Endothelial cell (in vitro differentiated cells): ENCODE measurements around the gene ESPNL. TPM values are rescaled to one million over a fixed set of nuclear protein-coding genes. Genes with fewer than 3 reads are reported as not detected.
A peak's percentile ranks its signal among the peaks of the same experiment; 100 is the strongest.

Experiments used
- DNase-seq: peaks from one replicate; pipeline ENCODE4 v3.0.0; 2021; ENCODE audit warnings: low spot score
- H3K27ac Mint-ChIP-seq: one replicate; pipeline ENCODE4 v1.8.0; 2021; ENCODE audit warnings: mixed read lengths, inconsistent platforms; ENCODE audit not compliant: unreplicated experiment
- H3K27me3 Mint-ChIP-seq: one replicate; pipeline ENCODE4 v1.8.0; 2021; ENCODE audit warnings: mild to moderate bottlenecking, moderate library complexity, mixed read lengths, inconsistent platforms; ENCODE audit not compliant: unreplicated experiment
- H3K36me3 Mint-ChIP-seq: one replicate; pipeline ENCODE4 v1.8.0; 2021; ENCODE audit warnings: mild to moderate bottlenecking, low read depth, mixed read lengths, inconsistent platforms; ENCODE audit not compliant: unreplicated experiment
- H3K4me1 Mint-ChIP-seq: one replicate; pipeline ENCODE4 v1.8.0; 2021; ENCODE audit warnings: mild to moderate bottlenecking, mixed read lengths, inconsistent platforms; ENCODE audit not compliant: unreplicated experiment
- H3K4me3 Mint-ChIP-seq: one replicate; pipeline ENCODE4 v1.8.0; 2021; ENCODE audit warnings: mild to moderate bottlenecking, mixed read lengths, inconsistent platforms; ENCODE audit not compliant: unreplicated experiment
- H3K9me3 Mint-ChIP-seq: one replicate; pipeline ENCODE4 v1.8.0; 2021; ENCODE audit warnings: mixed read lengths, inconsistent platforms; ENCODE audit not compliant: unreplicated experiment
- total RNA-seq: library from RNA; stranded (reverse); fragmentation: NEBNext Ultra II Directional; extraction: Animal tissue kit (Norgen Biotek cat#: 25700); gene quantifications from one replicate; pipeline ENCODE4 v1.2.1, GENCODE V29; 2021; ENCODE audit not compliant: unreplicated experiment
- TF ChIP-seq, protein P1 (sequence below): fragments of 200-600 bp; sonication (generic); IDR thresholded peaks from one replicate; pipeline ENCODE4 v1.5.0; 2021; ENCODE audit warnings: antibody characterized with exemption; ENCODE audit not compliant: unreplicated experiment

ESPNL gene
- total RNA-seq, 1 donor from 2014 or later: 0.82 TPM

DNA sequence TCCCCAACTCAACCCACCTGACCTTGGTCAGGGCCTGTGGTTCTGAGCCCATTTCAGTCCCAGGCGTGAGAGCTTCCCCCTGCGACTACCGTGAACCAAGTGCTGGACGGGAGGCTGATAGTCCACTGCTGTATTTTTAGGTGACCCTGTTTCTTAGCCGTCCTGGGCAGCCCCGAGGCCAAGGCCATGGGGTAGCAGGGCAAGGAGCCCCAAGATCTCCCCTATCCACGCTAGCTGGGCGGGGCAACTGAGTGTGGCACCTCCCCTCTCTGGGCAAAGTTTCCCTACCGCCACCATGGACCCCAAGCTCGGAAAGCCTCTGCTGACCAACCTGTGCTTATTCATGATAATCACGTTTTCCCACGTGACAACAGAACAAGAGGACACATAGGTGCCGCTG lies 37.7 kb downstream of the ESPNL start:
- peaks cover 3% of the 10 kb centered on the region for H3K4me1 Mint-ChIP-seq
- H3K36me3 Mint-ChIP-seq: peaks cover 3% of the 10 kb centered on the region
- no peak overlapping the region for H3K4me3 Mint-ChIP-seq
- no peak for DNase-seq
- no peak overlapping the region for H3K27ac Mint-ChIP-seq
- TF ChIP-seq, protein P1, sequence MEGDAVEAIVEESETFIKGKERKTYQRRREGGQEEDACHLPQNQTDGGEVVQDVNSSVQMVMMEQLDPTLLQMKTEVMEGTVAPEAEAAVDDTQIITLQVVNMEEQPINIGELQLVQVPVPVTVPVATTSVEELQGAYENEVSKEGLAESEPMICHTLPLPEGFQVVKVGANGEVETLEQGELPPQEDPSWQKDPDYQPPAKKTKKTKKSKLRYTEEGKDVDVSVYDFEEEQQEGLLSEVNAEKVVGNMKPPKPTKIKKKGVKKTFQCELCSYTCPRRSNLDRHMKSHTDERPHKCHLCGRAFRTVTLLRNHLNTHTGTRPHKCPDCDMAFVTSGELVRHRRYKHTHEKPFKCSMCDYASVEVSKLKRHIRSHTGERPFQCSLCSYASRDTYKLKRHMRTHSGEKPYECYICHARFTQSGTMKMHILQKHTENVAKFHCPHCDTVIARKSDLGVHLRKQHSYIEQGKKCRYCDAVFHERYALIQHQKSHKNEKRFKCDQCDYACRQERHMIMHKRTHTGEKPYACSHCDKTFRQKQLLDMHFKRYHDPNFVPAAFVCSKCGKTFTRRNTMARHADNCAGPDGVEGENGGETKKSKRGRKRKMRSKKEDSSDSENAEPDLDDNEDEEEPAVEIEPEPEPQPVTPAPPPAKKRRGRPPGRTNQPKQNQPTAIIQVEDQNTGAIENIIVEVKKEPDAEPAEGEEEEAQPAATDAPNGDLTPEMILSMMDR: no peak
- H3K9me3 Mint-ChIP-seq: no peaks in the 10 kb centered on the region
- peaks cover 13% of the 10 kb centered on the region for H3K27me3 Mint-ChIP-seq

DNA sequence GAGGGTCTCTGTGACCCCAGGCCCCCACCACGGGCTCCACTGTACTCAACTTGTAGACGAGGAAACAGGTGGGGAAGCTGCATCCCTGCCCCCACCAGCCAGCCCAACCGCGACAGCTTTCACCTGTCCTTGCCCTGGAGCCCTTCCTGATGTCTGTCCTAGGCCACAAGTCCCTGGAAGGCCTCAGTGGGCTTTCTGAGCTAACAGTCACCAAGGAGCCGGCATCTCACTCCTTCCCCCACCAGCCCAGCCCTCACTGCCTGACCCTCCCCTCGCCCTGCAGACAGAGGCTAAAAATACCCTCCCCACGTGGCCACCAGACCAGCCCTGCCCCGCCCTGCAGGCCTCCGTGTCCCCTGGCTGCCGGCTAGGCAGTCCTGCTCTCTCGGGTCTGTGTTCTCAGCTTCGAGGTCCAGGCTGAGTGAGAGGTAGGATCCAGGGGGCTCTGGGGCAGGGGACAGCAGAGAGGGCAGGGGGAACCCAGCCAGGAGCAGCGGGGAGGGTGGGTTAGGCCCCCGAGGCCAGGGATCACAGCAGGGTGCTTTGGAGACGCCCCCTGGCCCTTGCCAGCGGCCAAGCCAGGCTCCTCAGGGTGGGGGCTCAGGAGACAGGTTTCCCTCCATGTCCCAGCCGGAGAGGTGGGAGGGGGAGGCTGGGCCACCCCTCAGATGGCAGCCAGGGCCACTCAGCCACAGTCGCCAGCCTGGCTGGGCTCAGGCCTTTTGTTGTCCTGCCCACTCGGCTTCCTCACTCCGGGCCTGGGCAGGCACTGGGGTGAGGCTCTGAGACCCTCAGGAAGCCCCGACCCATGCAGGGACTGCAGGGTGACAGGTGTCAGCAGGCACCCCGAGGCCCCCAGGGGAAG lies 38.4 kb downstream of the ESPNL start, which contains the start of gene KLHL30:
Gene KLHL30, plus strand, starts transcription at position 338 of the 865 bp plus-strand sequence. CDS start 2,087 bp downstream, outside the sequence.
- H3K9me3 Mint-ChIP-seq: no peaks in the 10 kb centered on the region
- H3K4me3 Mint-ChIP-seq: no peak within 1 kb of the TSS
- no peak for DNase-seq
- H3K27me3 Mint-ChIP-seq: peaks cover 10% of the 10 kb centered on the region
- TF ChIP-seq, protein P1: no peak
- H3K36me3 Mint-ChIP-seq: peaks cover 3% of the 10 kb centered on the region
- no peak within 1 kb of the TSS for H3K27ac Mint-ChIP-seq
- peaks cover 3% of the 10 kb centered on the region for H3K4me1 Mint-ChIP-seq

DNA sequence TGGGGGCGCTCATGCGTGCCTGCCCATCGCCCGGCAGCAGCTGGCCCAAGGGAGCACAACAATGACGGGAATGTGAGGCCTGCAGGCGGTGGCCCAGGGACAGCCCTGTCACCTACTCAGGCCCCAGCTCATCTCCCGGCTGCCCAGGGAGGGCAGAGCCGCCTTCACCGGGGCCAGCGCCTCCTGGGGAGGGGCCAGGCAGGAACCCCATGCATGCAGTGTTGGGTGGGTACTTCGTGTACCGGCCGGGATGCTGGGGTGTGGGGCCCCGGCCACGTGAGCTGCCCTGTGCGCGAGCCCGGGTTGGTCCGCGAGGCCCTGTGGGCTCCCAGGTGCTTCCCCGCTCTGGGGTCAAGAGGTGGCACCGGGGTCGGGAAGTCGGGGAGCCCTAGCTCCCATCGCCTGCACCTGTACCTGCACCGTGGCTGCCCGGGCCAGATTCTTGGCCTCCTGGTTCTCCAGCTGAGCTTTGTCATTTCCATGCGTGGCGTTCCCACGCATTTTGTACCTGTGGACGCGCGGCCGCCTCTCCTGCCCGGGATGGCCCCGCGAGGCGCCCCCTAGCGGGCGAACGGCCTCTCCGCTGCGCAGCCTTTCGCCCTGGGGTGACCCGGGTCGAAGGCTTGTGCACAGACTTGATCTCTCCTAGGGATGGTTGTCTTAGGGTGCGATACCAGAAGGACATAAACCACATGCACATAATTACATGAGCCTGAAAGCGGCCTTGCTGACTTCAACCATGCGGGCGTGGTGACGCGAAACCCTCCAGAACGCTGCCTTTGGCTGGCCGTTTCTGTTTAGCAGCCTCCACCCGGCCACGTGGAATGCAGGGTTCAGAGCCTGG lies 39.3 kb downstream of the ESPNL start:
- Mint-ChIP-seq H3K27ac (no peak overlapping the region), H3K4me1 (peaks cover 3% of the 10 kb centered on the region), H3K27me3 (peaks cover 10% of the 10 kb centered on the region), H3K9me3 (no peaks in the 10 kb centered on the region), H3K36me3 (peaks cover 8% of the 10 kb centered on the region), H3K4me3 (no peak overlapping the region)
- TF ChIP-seq, protein P1: peak; percentile 87
- peak; percentile 58 for DNase-seq

DNA sequence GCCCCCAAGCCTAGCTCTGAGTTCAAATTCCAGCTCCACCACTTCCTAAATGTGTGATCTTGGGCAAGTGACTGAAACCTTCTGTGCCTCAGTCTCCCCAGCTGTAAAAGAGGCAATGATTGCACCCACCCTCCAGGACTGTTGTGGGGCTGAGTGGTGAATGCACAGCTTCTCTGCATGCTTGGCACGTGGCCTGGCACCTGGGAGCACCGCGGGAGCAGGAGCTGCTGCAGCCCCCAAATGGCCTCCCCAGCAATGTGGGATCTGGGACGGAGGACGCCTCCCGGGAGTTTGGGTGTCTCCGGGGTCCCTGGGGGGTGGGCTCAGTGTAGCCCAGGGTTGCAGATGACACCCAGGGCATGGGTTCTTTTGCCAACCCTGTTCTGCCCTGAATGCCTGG lies 39.9 kb downstream of the ESPNL start:
- Mint-ChIP-seq H3K4me3 (no peak overlapping the region), H3K9me3 (no peaks in the 10 kb centered on the region), H3K4me1 (peaks cover 3% of the 10 kb centered on the region), H3K27me3 (peaks cover 10% of the 10 kb centered on the region), H3K27ac (no peak overlapping the region), H3K36me3 (peaks cover 8% of the 10 kb centered on the region)
- no peak for DNase-seq
- TF ChIP-seq, protein P1: no peak
